GM18907 (cell line): ENCODE results near the gene PGAP1.
A peak's percentile ranks its signal among the peaks of the same experiment; 100 is the strongest.

Experiments
- ATAC-seq: cut with Tn5 transposase; IDR thresholded peaks from one replicate; pipeline ENCODE4 v1.9.1; 2021; ENCODE audit warnings: mild to moderate bottlenecking, moderate library complexity; ENCODE audit not compliant: unreplicated experiment

Gene PGAP1

GRCh38 chr2:196926562-196927375, at the start of gene PGAP1:
PGAP1 (minus strand) TSS chr2:196926707; CDS start chr2:196926616, 91 bp downstream.
- peak; percentile 87 for ATAC-seq

DNA sequence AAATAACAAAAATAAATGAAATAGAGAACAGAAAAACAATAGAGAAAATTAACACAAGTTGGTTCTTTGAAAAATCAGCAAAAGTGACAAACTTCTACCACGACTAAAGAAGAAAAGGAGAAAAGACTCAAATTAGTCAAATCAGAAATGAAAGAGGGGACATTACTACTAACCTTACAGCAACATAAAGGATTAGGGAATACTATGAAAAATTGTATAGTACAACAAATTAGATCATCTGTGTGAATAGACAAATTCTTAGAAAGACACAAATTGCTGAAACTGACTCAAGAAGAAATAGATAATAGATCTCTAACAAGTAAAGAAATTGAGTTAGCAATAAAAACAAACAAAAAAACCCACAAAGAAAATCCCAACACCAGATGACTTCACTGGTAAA, 48.5 kb upstream of the PGAP1 start:
- ATAC-seq, result no peak

- ATAC-seq, result no peak
Observed at GRCh38 chr2:196971574-196972279, 45.2 kb upstream of the PGAP1 start.

- no peak for ATAC-seq
Observed at GRCh38 chr2:196970099-196970498, 43.6 kb upstream of the PGAP1 start.

DNA sequence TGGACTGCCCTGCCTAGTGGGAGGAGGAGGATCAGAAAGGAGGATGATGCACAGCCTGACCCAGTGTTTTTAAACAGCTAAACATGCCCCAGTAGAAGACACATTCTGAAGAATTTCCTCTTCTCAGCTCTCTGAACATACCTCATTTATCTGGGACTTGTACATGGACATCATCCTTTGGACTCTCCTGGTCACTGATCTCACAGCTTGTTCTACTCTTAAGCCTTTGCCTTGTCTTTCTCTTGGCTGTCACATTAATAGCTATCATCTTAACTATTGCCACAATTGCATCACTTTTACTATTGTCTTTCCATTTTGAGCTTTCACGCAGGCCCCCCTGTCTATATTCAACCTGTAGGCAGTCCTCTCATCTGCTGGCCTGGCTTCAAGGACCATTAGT, 42.0 kb upstream of the PGAP1 start:
- ATAC-seq, result no peak

DNA sequence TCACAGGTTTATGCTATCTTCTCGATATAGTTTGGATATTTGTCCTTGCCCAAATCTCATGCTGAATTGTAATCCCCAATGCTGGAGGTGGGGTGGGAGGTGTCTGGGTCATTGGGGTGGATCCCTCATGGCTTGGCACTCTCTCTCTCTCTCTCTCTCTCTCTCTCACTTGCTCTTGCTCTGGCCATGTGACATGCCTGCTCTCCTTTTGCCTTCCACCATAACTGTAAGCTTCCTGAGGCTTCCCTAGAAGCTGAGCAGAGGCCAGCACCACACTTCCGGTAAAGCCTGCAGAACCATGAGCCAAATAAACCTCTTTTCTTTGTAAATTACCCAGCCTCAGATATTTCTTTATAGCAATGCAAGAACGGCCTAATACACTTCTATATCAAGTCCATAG, 41.3 kb upstream of the PGAP1 start:
- ATAC-seq, result no peak

- no peak for ATAC-seq
Observed at GRCh38 chr2:196967116-196967515, 40.6 kb upstream of the PGAP1 start.

DNA sequence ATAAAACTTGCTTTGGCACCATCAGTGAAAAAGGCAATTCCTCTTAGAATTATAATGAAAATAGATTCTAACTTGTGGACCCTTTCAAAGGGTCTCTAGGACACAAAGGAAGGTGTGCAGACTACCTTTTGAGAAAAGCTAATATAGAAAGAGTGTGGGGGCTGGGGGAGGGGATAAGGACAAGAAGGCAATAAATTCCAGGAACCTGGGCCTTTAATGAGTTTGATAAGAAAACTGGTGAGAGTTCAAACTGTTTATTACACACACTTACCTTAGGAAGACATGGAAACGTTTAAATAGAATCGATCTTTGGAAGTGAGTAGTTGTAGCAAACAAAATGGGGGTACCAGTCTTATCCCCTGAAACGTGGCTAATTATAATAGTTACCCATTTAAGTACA, 39.6 kb upstream of the PGAP1 start:
- no peak for ATAC-seq

DNA sequence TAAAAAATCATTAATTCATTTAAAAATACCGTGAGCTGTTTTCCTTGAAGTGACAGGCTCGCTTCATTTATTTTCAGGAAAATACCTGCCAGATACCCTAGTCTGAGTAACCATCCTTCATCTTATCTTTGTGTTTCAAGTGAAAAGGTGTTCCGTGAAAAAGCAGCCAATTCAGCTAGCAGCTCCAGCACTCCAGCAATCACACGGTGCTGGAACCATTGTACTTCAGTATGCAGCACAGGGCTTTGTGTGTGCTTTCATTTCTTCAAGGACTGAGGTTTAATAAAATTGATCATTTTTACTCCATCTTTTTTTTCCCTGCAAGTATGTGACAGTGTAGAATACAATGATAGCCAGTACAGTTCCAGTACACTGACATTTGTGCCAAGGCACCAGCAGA, 39.1 kb upstream of the PGAP1 start:
- ATAC-seq, result no peak

GRCh38 chr2:196963961-196964360, 37.5 kb upstream of the PGAP1 start:
- no peak for ATAC-seq

- ATAC-seq, result no peak
Observed at GRCh38 chr2:196963043-196963442, 36.5 kb upstream of the PGAP1 start.

DNA sequence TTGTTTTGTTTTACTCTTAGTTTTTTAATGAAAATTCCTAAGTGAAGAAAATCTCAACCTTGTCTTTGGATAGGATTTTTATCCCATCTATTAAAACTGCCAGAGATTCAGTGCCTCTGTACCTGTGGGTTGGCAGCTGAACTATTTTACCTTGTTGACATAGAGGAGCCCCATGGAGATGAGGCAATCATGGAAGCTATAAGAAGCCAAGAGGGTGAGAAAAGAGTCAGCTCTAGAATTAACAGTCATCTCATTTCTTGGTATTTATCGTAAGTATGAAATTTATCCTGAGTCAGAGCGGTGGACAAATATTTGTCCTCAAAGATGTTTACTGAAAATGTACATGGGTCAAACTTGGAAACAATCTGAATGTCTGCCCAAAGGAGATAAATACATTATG, 35.8 kb upstream of the PGAP1 start:
- no peak for ATAC-seq

DNA sequence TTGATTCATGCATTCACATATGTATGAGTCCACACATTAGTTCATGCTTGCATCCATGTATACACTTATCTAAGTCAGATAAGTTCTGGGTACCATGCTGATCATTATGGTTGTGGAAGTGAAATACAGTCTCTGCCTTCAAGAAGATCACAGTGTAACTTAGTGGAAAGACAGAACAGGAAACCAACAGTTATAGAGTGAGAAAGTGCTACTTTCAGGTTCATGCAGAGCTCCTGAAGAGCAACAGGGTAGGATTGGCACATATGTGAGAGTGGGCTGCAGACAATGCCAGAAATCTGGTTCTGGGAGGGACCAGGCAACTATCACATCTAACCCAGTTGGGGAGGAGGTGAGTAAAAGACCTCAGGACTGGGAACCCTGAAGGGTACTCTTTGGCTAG, 35.4 kb upstream of the PGAP1 start:
- ATAC-seq, result peak; percentile 97

DNA sequence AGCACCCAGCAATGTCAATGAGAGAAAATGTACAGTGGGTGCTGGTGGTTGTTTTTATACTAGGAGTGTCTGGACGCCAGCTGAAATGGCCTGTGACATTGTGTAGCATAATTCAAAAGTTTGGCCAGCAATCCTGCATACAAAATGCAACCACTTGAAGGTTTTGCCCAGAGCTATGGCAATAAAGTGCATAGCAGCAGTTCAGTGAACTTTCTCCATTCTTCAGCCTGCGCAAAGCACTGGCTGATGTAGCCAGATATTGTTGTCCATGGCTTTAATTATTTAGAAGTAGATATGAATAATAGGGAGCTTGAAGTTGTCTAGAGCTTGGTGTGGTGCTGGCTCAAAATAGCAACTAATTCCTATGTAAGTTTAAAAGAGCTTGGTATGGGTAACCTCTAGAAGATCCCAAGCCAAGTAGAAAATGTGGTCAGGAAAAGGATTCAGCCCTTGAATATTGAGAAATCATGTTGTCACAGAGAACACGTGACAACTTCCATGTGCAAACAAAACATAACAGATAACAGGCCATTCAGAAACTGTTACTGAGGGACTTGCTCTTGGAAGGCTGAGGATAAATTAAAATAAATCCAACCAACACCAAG, 33.3 kb upstream of the PGAP1 start:
- ATAC-seq, result no peak

- no peak for ATAC-seq
Observed at GRCh38 chr2:196959281-196959680, 32.8 kb upstream of the PGAP1 start.

- ATAC-seq, result no peak
Observed at GRCh38 chr2:196957881-196958525, 31.5 kb upstream of the PGAP1 start.

GRCh38 chr2:196957442-196957841, 30.9 kb upstream of the PGAP1 start:
- no peak for ATAC-seq

- ATAC-seq, result no peak
Observed at GRCh38 chr2:196956069-196956468, 29.6 kb upstream of the PGAP1 start.

DNA sequence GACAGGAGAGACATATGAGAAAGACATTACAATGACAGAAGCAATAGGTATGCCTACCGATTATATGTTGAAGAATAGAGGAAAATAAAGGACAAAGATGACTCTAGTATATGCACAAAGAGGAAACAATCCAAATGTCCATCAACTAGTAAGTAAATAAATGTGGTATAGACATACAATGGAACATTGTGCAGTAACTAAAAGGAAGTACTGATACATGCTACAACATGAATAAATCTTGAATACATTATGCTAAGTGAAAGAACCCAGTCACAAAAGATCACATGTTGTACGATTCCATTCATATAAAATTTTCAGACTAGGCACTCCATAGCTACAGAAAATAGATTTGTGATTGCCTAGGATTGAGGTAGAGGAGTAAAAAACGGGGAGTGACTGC, 28.5 kb upstream of the PGAP1 start:
- ATAC-seq, result no peak

DNA sequence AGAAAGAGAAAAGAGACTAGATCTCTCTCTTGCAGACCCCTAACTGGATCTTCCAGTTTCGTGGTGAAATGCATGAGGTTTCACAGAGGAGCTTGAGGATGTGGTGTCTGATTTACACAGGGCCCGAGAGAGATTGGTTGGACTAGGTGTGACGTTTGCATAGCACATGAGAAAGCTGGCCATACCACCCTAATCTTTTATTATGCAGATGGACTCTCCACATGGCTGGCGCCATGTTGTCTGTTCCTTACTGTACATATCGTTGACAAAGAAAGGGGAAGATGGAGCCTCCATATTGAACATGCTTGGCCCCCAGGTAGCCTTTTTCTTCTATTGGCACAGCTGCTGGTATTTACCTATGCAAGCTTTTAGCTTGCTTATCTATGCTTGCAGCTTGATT, 27.5 kb upstream of the PGAP1 start:
- no peak for ATAC-seq

- ATAC-seq, result no peak
Observed at GRCh38 chr2:196952936-196953335, 26.4 kb upstream of the PGAP1 start.

- ATAC-seq, result no peak
Observed at GRCh38 chr2:196951973-196952372, 25.5 kb upstream of the PGAP1 start.
